NCI-H345 treated with DMSO at 0.1 percent for 48 hours (cell line): ENCODE measurements around the gene NBEAL2.
"Not testable (repeated sequence)": the region's sequence is repeated elsewhere in the genome, so short reads cannot be mapped to it uniquely, and the experiment has no call there.

Experiments used
- DNase-seq: peaks from one replicate; lab custom pipeline; 2025; ENCODE audit not compliant: unreplicated experiment; lab: John Stamatoyannopoulos, UW

Gene NBEAL2

DNA sequence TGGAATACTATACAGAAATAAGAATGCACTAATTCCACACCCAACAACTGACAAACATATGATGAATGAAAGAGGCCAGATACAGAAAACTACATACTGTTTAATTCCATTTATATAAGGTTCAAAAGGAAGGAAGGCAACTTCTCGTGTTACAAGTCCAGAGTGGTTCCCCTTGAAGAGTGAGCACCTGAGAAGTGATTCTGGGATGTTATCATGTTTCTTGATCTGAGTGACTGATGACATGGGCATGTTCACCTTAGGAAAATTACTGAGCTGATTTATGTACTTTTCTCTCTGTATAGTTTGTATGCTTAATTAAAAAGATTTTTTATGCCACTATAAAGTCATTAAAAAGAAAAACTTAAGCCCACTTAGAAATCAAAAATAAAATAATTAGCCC, 16.5 kb upstream of the NBEAL2 start:
- no peak for DNase-seq

DNA sequence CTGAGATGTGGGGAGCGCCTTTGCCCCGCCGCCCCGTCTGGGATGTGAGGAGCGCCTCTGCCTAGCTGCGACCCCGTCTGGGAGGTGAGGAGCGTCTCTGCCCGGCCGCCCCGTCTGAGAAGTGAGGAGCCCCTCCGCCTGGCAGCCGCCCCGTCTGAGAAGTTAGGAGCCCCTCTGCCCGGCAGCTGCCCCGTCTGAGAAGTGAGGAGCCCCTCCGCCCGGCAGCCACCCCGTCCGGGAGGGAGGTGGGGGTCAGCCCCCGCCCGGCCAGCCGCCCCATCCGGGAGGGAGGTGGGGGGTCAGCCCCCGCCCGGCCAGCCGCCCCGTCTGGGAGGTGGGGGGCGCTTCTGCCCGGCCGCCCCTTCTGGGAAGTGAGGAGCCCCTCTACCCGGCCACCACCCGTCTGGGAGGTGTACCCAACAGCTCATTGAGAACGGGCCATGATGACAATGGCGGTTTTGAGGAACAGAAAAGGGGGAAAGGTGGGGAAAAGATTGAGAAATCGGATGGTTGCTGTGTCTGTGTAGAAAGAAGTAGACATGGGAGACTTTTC, 15.4 kb upstream of the NBEAL2 start:
- not testable (repeated sequence) for DNase-seq

DNA sequence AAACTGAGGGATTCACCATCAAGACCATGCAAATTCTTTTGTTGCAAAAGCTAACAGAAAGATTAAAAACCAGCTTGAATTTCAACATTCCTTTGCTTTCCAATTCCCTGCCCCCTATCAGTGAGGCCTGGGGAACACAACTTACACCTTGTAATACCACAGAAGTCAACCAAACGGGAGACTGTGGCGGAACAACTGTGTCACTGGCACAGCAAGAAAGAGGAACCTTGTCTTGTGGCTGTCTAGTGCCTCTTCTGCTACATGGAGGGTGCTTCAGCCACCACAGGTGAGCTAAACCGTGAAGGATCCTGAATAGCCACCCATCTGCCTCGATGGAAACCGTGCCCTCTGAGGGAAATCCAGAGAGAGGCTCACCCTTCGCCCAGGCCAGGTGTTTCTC, 14.3 kb upstream of the NBEAL2 start:
- no peak for DNase-seq

DNA sequence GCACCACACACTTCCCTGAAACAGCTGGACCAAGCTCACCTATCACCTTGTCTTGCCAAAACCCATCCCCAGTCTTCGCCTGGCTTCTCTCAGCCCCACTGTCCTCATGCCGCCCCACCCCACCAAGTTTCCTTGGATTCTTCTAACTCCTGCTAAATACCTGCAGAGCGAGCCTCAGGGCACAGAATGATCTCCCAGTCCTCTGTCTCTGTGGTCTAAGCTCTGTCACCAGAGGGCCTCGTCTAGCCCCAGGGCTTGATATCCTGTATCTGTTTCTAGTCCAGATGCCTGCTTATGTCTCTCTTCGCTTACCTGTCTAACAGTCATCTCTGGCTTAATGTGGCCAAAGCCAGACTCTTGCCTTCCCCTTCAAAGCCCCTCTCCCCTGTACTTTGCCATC, 12.7 kb upstream of the NBEAL2 start:
- no peak for DNase-seq

DNA sequence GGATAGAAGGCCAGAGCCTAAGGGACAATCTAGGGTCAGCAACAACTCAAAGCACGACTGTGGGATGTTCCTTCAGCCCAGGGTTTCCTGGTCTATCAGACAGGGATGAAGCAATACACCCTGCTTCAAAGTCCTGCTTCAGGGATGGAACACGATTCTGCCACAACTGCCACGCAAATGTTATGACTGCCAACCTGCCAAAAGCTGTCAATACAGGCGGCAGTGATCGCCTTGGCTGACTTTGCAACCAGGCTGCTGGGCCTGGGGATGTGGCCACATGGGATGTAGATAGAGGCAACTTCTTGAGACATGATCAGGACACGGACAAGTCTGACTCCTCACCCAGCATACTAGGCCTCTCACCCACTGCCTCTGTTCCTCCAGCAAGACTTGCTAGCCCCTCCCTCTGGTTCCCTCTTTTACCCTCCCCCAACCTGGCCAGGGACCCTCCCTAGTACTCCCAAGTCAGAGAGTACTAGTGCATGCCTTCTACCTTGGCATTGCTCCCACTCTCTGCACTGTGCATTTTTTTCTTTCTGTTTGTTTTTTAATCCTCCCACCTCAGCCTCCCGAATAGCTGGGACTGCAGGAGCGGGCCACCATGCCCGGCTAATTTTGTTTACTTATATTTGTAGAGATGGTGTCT, 10.6 kb upstream of the NBEAL2 start:
- no peak for DNase-seq

DNA sequence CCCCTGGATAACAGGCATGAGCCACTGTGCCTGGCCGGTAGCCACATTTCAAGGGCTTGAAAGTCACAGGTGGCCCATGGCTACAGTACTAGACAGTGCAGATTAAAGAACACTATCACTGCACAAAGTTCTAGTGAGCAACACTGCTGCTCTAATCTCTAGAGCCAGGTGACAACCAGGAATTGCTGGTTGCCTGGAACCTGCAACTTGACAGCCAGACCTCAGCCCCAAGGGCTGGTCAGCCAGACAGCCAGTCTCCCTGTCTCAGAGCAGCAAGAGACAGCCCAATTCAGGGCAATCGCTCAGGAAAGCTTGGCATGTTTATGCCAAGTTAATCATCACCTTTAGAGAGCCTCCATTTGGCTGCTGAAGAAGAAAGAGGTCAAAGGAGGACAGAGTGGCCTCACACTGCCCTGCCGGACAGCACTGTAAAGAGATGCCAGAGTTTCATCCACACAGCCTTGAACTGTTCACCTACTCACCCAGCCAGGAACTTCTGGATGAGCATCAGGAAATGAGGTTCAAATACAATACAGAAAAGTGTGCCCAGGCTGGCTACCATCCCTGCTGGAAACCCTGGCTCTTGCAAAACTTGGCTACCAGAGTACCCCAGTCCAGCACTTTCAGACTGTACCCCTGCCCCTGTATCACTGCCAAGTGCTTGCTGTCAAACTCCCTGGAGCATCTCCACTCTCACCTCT, 8.9 kb upstream of the NBEAL2 start:
- no peak for DNase-seq

DNA sequence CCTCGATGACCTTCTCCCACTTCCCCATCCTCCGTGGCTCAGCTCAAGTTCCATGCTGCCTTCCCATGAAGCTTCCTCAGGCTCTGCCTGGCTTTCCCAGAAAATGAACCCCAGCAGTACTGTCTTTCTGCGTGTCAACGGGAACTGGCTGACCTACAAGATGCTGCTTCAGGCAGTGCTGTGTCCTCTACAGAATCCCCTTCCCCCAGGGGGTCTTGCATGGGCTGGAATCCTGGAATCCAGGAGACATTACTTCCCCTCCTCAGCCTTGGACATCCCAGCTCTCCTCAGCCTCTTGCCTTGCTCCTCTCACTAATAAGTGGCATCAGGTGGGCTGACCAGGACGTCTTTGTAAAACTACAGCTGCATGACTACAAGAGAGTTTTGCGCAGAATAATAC, 8.3 kb upstream of the NBEAL2 start:
- no peak for DNase-seq

DNA sequence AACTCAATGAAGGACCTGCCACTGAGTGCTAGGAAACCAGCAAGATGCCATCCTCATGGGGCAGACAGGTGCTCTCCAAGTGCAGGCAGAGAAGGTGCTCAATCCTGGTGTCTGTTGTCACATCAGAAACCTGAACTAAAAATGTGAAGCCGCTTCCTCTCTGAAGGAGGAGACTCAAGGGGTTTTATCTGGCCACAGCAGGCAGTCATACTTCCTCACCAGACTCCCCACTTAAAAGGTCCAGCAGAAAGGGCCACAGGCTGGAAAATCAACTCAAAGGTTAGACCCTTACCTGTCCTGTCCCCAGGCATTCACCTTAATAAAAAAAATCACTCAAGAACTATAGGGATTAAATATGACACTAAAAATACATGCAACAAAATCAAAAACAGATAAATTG, 7.7 kb upstream of the NBEAL2 start:
- DNase-seq: no peak

DNA sequence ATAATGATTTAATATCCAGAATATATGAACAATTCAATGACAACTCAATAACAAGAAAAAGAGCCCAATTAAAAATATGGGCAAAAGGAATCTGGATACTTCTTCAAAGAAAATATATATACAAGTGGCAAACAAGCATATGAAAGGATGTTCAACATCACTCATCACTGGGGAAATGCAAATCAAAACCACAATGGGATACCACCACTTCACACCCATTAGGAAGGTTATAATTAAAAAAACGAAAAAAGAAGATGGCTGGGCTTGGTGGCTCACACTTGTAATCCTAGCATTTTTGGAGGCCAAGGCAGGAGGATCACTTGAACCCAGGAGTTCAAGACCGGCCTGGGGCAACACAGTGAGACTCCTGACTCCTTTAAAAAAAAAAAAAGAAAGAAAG, 7.1 kb upstream of the NBEAL2 start:
- DNase-seq: no peak

DNA sequence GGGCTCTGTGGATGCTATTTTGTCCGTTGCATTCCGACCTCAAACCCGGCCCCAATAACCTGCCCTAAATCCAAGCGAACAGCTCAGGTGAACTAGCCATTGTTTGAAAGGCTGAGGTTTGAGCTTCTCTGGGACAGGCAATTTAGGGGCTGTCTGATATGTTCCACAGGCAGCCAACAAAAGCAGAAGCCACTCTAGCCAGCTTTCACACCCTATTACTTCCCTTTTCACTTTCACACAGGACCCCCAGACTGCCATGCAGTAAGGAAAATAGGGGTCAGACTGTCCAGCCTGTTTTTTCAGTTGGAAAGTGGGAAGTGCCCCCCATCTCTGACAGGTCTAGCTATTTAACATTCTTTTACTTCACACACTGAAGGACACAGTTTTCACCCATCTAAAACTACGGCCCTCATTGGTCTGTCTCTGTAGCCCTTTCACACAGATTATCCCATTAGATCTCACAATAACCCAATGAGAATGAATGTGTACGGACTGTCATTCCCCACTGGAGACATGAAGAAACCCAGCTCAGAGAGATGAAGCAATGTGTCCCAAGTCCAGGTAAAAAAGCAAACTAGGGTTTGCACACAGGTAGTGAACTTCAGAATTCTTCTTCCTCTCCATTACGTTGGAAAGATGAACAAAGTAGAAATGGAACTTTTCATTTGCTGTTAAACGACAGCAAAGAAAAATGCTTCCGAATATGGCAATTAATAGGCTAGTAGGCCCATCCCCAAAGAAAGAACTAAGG, 4.9 kb upstream of the NBEAL2 start:
- DNase-seq: no peak

DNA sequence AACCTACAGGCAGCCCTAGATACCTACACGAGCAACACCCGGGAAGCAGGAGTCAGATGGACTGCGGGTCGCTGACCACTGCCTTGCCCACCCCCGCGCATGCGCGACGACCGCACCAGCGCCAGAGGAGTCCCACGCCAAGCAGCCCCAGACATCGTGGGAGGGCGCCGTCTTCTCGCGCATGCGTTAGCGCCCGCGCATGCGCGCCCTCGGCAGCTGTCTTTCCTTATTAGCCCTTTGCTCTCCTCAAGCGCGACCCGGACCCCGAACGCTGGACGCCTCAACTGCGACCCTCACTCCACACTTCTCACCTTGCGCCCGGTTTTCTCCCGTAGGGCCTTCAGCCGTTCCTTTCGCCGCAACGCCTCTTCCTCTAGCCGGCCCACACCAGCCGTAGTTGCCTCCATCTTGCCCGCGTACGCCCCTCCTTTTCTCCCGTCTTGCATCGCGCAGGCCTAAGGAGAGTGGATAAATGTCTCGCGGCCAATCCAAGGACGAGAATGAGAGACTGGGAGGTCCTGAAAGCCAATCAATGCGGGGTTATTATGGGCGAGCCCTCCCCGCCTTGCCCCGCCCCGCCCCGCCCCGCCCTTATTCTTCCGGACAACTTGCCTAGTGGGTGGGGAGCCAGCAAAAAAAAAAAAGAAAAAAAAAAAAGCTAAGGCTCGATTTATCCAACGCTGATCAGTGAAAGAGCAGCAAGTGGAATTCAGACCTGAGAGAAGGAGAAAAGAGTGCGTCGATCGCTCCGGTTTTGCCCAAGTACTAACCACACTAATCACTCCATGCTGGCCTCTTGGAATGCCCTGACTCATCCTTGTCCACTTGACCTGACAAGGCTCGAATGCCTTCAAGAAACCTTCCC, 2.9 kb upstream of the NBEAL2 start, which contains the start of gene CCDC12:
Gene CCDC12 (minus strand): TSS at position 420 of the 865 bp plus-strand sequence. CDS start 13 bp downstream, at position 407.
- peak; percentile 83 for DNase-seq

DNA sequence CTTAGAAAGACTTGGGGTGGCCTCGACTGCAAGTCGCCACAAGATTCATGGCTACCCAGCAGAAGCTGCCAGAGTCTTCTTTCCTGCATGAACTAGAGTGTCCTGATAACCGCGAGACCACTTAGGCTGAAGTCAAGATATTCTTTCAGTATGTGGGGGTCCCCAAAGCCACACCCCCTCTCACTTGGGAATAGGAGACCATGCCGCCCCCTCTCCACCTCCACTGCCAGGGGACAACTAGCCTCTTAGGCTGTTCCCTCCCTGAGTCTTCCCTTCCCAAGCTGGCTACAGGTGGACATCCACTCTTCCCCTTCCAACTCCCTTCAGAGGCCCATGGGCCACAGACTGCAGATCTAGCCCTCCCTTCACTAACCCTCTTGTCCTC, 1.7 kb upstream of the NBEAL2 start:
- no peak for DNase-seq

DNA sequence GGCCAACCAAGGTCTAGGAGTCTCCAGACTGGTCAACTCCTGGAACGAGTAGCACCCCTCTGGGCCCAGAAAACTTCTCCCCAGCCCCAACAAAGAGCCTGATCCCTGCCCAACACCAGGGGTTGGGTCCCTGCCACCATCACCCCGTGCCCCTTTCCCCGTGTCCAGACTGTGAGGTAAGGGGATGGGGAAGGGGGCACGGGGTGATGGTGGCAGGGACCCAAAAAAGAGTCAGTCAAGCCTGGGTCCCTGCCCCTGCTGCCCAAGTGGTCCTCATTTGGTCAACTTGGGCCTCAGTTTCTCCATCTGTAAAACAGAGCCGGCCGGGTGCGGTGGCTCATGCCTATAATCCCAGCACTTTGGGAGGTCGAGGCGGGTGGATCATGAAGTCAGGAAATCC, 1.1 kb upstream of the NBEAL2 start:
- no peak for DNase-seq

DNA sequence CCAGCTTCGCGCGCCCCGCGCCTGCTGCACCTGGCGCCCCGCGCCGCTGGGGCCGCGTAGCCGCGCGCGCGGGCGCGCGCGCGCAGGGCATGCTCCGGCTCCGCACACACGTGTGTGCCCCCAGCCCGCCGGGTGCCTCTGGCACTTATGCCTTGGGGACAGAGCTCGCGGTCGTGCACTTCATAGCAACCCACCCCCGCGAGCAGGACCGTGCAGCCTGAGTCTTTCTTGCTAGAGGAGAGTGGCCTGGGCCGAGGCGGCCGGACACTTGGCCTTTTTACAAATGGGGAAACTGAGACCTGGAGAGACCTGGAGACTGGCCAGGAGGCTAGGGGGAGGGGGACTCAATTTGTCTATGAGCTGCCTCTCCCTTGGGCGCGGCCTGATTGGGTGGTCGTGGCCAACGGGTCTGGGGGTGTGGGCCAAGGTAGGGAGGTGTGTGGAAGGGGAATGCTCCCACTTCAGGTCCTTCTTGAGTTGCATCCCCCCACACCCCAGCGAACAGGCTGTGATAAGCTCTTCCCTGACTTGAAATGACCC, 562 bp downstream of the NBEAL2 start:
- no peak for DNase-seq

DNA sequence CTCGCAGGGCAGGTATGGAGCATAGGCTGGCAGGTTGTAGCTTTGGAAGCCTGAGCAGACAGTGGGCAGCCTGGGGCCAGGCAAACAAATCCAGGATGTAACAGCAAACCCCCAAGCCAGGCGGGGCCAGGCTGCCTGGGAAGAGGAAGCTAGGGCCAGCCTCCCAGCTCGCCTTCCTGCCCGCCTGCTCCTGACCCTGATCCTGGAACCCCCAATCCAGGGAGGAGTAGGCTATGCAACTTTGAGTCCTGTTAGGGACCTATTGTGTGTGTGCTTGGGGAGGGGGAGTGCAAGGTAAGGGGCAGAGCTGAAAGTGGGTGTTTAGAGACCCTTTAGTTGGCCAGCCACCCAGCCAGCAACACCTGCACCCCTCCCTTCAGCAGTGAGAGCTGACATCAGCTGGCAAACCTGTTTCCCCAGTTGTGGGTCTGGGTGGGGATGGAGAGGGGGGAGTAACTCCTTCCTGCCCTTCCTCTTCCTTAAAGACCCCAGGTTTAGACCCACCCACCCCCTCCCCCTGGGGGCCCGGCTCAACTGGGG, 2.5 kb downstream of the NBEAL2 start:
- DNase-seq: no peak

DNA sequence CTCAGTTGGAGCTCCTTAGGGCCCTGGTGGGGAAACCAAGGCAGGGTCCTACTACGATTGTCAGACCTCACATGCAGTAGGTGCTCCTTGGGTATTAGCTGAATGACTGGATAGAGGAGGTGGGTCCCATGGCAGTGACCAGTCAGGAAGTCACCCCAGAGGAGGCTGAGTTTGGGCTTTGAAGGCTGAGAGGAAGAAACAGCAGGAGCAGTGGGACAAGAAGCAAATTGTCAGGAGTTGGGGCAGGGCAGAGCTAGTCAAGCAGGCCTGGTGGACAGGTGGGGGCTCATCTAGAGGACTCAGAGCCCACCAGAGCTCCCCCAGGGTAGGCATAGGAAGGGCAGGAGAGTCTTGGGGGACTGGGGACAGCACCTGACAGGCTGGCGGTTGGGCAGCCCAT, 3.1 kb downstream of the NBEAL2 start:
- DNase-seq: no peak

DNA sequence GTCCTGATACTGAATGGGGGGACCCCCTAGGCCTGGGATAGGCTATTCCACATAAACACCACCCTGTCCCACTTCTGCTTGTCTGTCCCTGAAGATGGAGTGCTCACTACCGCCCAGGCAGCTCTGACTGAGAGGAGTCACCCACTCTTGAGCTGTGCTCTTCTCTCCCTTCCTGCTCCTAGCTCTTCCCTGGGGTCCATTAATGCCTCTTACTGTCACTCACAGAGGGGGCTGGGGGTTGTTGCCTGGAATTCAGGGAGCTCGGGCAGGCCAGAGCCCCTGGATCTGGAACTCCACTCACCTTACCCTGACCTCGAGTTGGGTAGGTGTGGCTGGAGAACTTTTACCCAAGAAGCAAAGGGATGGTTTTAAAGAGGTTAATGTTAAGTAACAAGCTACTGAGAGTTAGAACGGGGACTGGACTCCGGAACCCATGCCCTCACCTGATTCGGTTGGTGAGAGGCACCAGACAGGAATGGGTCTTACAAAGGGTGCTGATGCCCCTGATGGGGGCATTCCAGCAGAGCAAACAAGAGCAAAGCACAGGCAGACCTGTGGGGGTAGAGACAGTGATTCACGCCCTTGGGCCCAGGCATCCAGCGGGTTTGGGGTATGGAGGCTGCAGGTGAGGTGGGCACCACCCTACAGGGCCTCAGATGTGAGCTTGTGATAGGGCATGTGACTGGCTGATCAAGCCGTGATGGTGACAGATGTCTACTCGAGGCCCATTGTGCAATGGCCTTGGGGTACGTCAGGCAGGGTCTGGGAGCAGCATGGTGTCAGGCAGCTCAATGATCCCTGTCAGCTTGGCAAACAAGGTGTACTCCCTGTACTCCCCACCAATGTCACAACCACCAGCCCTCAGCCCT, 5.4 kb downstream of the NBEAL2 start:
- no peak for DNase-seq

DNA sequence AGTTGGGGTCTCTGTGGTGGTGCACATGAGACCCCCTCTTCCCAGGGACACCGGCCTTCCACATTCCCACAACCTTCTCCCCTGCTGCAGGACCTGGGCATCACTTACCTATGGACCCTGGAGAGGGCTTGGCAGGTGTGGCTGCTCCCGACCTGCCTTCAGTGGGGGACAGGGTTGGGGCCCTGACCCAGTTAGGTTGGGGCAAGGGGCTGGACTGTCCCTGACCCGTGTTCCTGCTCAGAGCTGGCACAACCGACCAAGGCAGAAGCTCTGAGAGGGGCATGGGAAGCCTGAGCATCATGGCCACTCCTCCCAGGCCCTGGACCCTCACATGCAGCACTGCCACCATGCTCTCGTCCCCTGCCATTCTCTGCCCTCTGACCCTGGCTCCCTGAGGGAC, 6.1 kb downstream of the NBEAL2 start:
- no peak for DNase-seq

DNA sequence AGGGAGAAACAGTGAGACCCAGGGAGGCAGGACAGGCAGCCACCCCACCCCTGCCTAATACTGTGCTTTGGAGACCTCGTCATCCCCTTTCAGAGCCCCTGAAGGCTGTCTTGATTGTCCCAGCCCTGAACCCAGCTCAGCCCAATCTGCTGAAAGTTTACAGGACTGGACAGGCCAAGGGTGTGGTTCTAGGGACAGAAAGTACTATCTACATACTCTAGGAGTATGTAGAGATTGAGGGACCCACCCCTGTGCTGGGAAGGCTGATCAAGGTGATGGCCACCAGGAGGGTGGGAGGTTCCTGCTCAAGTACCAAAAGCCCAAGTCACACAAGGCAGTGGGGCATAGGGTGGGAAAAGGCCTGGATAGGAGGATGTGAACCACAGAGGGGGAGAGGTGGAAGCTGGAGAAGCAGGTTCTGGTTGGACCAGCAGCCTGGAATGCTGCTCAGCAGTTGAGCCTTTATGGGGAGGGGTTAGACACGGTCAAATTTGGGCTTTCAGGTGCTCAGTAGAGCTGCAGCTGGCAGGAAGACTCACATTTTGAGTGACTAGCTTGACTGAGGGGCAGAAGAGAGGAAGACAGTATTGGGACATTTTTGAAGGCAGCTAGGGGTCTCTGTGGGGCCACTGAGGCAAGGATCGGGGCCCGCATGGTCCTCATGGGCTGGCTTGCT, 6.7 kb downstream of the NBEAL2 start:
- no peak for DNase-seq
